Thymus (tissue), 11 donors: Measurements from ENCODE around the gene CEACAM3. TPM values are rescaled to one million over a fixed set of nuclear protein-coding genes. Genes with fewer than 3 reads are reported as not detected.
A peak's percentile ranks its signal among the peaks of the same experiment; 100 is the strongest.

Experiments used
- DNase-seq, 9 donors: peaks; one replicate each; pipeline ENCODE4 v3.0.0-alpha.2; 2013; ENCODE audit warnings: low spot score in 9 of 9, low read depth in 6 of 9, missing footprints in 1 of 9
- H3K27ac ChIP-seq, 2 donors: one replicate each; pipeline ENCODE4 v1.5.1; 2013; ENCODE audit warnings: control low read depth in 1 of 2, low read depth in 1 of 2, low read length in 1 of 2, mild to moderate bottlenecking in 1 of 2, moderate library complexity in 1 of 2
- H3K27me3 ChIP-seq, 2 donors: one replicate each; pipeline ENCODE4 v1.5.1; 2013; ENCODE audit warnings: low read length in 1 of 2; ENCODE audit not compliant: control insufficient read depth in 2 of 2, insufficient read depth in 1 of 2
- H3K36me3 ChIP-seq, 2 donors: one replicate each; pipeline ENCODE4 v1.5.1; 2013; ENCODE audit warnings: low read length in 1 of 2, mild to moderate bottlenecking in 1 of 2, moderate library complexity in 1 of 2; ENCODE audit not compliant: control insufficient read depth in 2 of 2, insufficient read depth in 2 of 2
- H3K4me1 ChIP-seq, 2 donors: one replicate each; pipeline ENCODE4 v1.5.1; 2013; ENCODE audit warnings: low read length in 2 of 2; ENCODE audit not compliant: control insufficient read depth in 2 of 2, insufficient read depth in 2 of 2
- H3K4me3 ChIP-seq, 2 donors: one replicate each; pipeline ENCODE4 v1.5.1; 2013; ENCODE audit warnings: low read length in 2 of 2, control low read depth in 1 of 2, mild to moderate bottlenecking in 1 of 2
- H3K9me3 ChIP-seq, 2 donors: one replicate each; pipeline ENCODE4 v1.5.1; 2013; ENCODE audit warnings: low read length in 1 of 2, mild to moderate bottlenecking in 1 of 2; ENCODE audit not compliant: control insufficient read depth in 2 of 2, insufficient read depth in 1 of 2
- WGBS: extraction: QIAGEN DNeasy Blood & Tissue Kit; methylation state at CpG from one replicate; pipeline ENCODE4 v1.1.7; 2013; 5-methylcytosine and 5-hydroxymethylcytosine counted together
- polyA plus RNA-seq: library from polyadenylated mRNA; stranded (reverse); fragments of 200-250 nt; gene quantifications from one replicate; pipeline ENCODE4 v1.2.3, GENCODE V29; 2013
- total RNA-seq: library from RNA; stranded (reverse); fragments of 120-200 nt; gene quantifications from one replicate; pipeline ENCODE4 v1.2.4, GENCODE V29; 2013
- donor health status: healthy.

CEACAM3 gene
- total and polyA plus RNA-seq, 2 donors: 0.99 to 1.5 TPM

GRCh38 chr19:41847351-41848105 lies 51.1 kb downstream of the CEACAM3 start:
- Histone ChIP-seq H3K4me3 (no peak overlapping the region), H3K27ac (no peak overlapping the region), H3K36me3 (no peaks in the 10 kb centered on the region), H3K9me3 (no peaks in the 10 kb centered on the region), H3K4me1 (no peaks in the 10 kb centered on the region), H3K27me3 (peaks cover 0 to 34% of the 10 kb centered on the region in 2 donors)
- DNase-seq: no peak
- 96% methylated on average over 19 of the region's 19 CpGs for WGBS

- H3K4me3 ChIP-seq: no peak overlapping the region
- peaks cover 0 to 36% of the 10 kb centered on the region in 2 donors for H3K27me3 ChIP-seq
- H3K36me3 ChIP-seq: no peaks in the 10 kb centered on the region
- DNase-seq: no peak
- no peaks in the 10 kb centered on the region for H3K9me3 ChIP-seq
- 98% methylated on average over 6 of the region's 6 CpGs for WGBS
- H3K27ac ChIP-seq: no peak overlapping the region
- H3K4me1 ChIP-seq: no peaks in the 10 kb centered on the region
Observed at GRCh38 chr19:41848666-41849065, 52.3 kb downstream of the CEACAM3 start.

- Histone ChIP-seq H3K27ac (no peak overlapping the region), H3K4me1 (no peaks in the 10 kb centered on the region), H3K4me3 (no peak overlapping the region), H3K36me3 (no peaks in the 10 kb centered on the region), H3K9me3 (no peaks in the 10 kb centered on the region), H3K27me3 (peaks cover 0 to 39% of the 10 kb centered on the region in 2 donors)
- DNase-seq: no peak
- 88% methylated on average over 2 of the region's 2 CpGs for WGBS
Observed at GRCh38 chr19:41849067-41849466, 52.7 kb downstream of the CEACAM3 start.

- H3K4me1 ChIP-seq: no peaks in the 10 kb centered on the region
- H3K27me3 ChIP-seq: peaks cover 0 to 39% of the 10 kb centered on the region in 2 donors
- H3K4me3 ChIP-seq: no peak overlapping the region
- H3K9me3 ChIP-seq: no peaks in the 10 kb centered on the region
- H3K36me3 ChIP-seq: no peaks in the 10 kb centered on the region
- DNase-seq: no peak
- no peak overlapping the region for H3K27ac ChIP-seq
- WGBS: 87% methylated on average over 5 of the region's 5 CpGs
Observed at GRCh38 chr19:41850381-41850780, 54.0 kb downstream of the CEACAM3 start.

- peaks cover 0 to 40% of the 10 kb centered on the region in 2 donors for H3K27me3 ChIP-seq
- no peaks in the 10 kb centered on the region for H3K4me1 ChIP-seq
- no peak for DNase-seq
- H3K9me3 ChIP-seq: no peaks in the 10 kb centered on the region
- H3K4me3 ChIP-seq: no peak overlapping the region
- WGBS: 71% methylated on average over 4 of the region's 4 CpGs
- H3K27ac ChIP-seq: no peak overlapping the region
- no peaks in the 10 kb centered on the region for H3K36me3 ChIP-seq
Observed at GRCh38 chr19:41851456-41851855, 55.1 kb downstream of the CEACAM3 start.

GRCh38 chr19:41853344-41853743 lies 57.0 kb downstream of the CEACAM3 start:
- Histone ChIP-seq H3K4me3 (no peak overlapping the region), H3K27ac (no peak overlapping the region), H3K27me3 (peaks cover 0 to 32% of the 10 kb centered on the region in 2 donors), H3K4me1 (no peaks in the 10 kb centered on the region), H3K9me3 (no peaks in the 10 kb centered on the region), H3K36me3 (no peaks in the 10 kb centered on the region)
- DNase-seq: no peak
- 93% methylated on average over 2 of the region's 2 CpGs for WGBS

- H3K27ac ChIP-seq: no peak overlapping the region
- no peak for DNase-seq
- no peaks in the 10 kb centered on the region for H3K36me3 ChIP-seq
- 71% methylated on average over 2 of the region's 2 CpGs for WGBS
- H3K9me3 ChIP-seq: no peaks in the 10 kb centered on the region
- H3K4me3 ChIP-seq: no peak overlapping the region
- H3K4me1 ChIP-seq: no peaks in the 10 kb centered on the region
- peaks cover 0 to 32% of the 10 kb centered on the region in 2 donors for H3K27me3 ChIP-seq
Observed at GRCh38 chr19:41853768-41854167, 57.4 kb downstream of the CEACAM3 start.

- Histone ChIP-seq H3K9me3 (no peaks in the 10 kb centered on the region), H3K4me1 (peaks cover 8 to 28% of the 10 kb centered on the region in 2 donors), H3K27me3 (peaks cover 0 to 5% of the 10 kb centered on the region in 2 donors), H3K27ac (peak overlapping the region in 1 of 2 donors; percentile 45), H3K36me3 (peaks cover 26 to 33% of the 10 kb centered on the region in 2 donors), H3K4me3 (no peak overlapping the region)
- WGBS: 8% methylated on average over 8 of the region's 8 CpGs
- DNase-seq: no peak
Observed at GRCh38 chr19:41859213-41859617, 62.8 kb downstream of the CEACAM3 start.

GRCh38 chr19:41859618-41860418 lies 63.4 kb downstream of the CEACAM3 start, which contains the start of gene RPS19:
RPS19 (plus strand) TSS chr19:41860255; CDS start chr19:41860775, 520 bp downstream.
- peaks cover 0 to 3% of the 10 kb centered on the region in 2 donors for H3K27me3 ChIP-seq
- H3K4me3 ChIP-seq: peak within 1 kb of the TSS; percentile 61 to 63
- H3K27ac ChIP-seq: peak within 1 kb of the TSS; percentile 72 to 95
- H3K36me3 ChIP-seq: peaks cover 32 to 39% of the 10 kb centered on the region in 2 donors
- under 1% methylated on average over 76 of the region's 76 CpGs for WGBS
- DNase-seq: peak; percentile 97 to 99 (median 99)
- H3K4me1 ChIP-seq: peaks cover 8 to 28% of the 10 kb centered on the region in 2 donors
- H3K9me3 ChIP-seq: no peaks in the 10 kb centered on the region
